Activated CD8-positive, alpha-beta memory T cell treated with anti-CD3 and anti-CD28 coated beads, Interleukin-2, amount 50 U/mL, for 24 hours (primary cell): Measurements from ENCODE around the gene VWF.
"Not testable (repeated sequence)": the region's sequence is repeated elsewhere in the genome, so short reads cannot be mapped to it uniquely, and the experiment has no call there.

ENCODE experiments used
- DNase-seq: peaks from one replicate; pipeline ENCODE4 v3.0.0-alpha.2; 2020; ENCODE audit errors: extremely low read depth

VWF gene

GRCh38 chr12:6033546-6033945, 90.9 kb downstream of the VWF start:
- no peak for DNase-seq

- DNase-seq = no peak
These were observed 91.7 kb downstream of the VWF start for GRCh38 chr12:6032726-6033125.

GRCh38 chr12:6031001-6031400, 93.5 kb downstream of the VWF start:
- no peak for DNase-seq

DNA sequence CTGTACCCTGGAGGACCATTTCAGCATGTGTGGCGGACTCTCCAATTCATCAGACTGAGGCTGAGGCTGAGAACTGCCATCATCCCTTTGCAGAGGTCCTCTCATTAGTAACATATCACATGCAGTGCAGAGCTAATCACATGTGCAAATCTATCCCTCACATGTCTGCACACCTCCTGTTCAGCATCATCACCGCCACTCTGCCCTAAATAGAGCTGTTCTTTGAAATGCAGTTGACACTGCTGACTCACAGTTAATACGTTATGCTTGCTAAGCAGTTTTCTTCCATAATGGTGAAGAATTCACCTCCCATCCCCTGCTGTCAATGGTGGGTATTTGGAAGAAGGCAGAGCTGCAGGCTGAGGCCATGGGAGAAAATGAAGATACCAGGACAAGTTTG, 94.4 kb downstream of the VWF start:
- DNase-seq = no peak

DNA sequence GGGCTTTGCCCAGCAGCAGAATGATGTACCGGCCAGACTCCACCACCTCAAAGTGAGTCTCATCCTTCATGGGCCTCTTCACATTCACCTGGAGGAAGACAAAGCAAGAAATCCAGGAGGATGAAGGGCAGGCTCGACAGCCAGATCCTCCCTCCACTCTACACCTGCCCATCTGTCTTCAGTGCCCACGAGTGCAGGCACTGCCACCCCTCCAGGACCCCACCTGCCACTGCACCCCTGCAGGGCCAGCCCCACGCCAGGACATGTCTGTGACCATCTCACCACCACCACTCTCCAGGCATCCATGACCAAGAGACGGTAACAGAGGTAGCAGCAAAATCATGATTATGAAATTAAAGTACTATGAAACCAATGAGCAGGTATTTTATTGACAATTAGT, 95.1 kb downstream of the VWF start:
- DNase-seq = no peak

- DNase-seq = no peak
These were observed 97.5 kb downstream of the VWF start for GRCh38 chr12:6026998-6027397.

- not testable (repeated sequence) for DNase-seq
These were observed 98.7 kb downstream of the VWF start for GRCh38 chr12:6025703-6026298.

GRCh38 chr12:6024066-6024465, 100.4 kb downstream of the VWF start:
- DNase-seq = not testable (repeated sequence)

GRCh38 chr12:6020930-6021329, 103.5 kb downstream of the VWF start:
- DNase-seq = no peak

GRCh38 chr12:6020511-6020910, 104.0 kb downstream of the VWF start:
- DNase-seq = not testable (repeated sequence)

- DNase-seq = not testable (repeated sequence)
These were observed 105.2 kb downstream of the VWF start for GRCh38 chr12:6019256-6019655.

DNA sequence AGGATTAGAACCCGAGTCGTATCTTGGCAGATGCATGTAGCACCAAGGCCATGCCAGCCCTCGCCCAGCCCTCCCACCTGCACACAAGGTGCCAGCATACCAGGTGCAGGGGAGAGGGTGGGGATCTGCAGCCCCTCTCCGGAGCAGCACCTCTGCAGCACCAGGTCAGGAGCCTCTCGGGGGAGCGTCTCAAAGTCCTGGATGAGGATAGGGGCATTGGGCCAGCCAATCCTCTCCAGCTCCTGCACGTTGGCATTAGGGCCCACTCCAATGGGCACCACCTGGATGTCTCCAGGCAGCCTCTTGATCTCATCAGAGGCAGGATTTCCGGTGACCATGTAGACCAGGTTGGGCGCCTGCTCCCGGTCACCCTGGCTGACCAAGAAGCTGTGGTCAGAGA, 106.2 kb downstream of the VWF start:
- no peak for DNase-seq

DNA sequence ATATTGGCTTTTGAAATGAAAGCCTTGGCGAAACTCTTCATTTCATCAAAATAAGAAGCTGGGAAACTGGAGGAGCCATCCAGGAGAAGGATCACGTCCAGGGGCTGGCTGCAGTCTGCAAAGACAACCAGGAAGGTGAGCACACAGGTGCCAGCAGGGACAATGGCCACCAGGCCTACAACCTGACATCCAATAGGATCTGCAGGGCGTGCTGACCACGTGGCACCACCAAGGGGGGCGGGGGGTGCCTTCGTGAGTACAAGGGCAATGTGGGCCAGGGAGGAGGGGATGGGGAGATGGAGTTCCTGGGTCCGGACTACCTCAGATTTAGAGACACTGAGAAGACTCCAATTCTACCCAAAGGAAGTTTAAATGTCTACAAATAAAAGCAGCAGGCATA, 107.7 kb downstream of the VWF start:
- DNase-seq = no peak

DNA sequence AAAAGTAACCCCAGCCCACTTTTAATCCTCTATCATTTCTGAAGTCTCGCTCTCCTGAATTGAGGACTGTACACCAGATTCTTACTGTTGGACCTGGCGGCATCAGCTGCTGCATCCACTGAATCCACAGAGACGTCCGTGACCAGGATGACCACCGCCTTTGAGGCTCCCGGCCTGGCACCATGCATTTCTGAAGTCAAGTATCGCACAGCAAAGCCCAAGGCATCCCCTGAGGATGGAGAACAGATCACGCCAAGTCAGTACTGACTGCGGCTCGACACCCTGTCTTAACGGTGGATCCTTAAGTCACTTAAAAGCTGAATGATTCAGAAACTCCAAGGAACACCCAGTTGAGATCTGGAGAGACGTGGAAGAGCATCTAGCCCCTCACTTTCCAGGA, 108.5 kb downstream of the VWF start:
- DNase-seq = not testable (repeated sequence)

GRCh38 chr12:6015271-6015670, 109.2 kb downstream of the VWF start:
- DNase-seq = not testable (repeated sequence)

DNA sequence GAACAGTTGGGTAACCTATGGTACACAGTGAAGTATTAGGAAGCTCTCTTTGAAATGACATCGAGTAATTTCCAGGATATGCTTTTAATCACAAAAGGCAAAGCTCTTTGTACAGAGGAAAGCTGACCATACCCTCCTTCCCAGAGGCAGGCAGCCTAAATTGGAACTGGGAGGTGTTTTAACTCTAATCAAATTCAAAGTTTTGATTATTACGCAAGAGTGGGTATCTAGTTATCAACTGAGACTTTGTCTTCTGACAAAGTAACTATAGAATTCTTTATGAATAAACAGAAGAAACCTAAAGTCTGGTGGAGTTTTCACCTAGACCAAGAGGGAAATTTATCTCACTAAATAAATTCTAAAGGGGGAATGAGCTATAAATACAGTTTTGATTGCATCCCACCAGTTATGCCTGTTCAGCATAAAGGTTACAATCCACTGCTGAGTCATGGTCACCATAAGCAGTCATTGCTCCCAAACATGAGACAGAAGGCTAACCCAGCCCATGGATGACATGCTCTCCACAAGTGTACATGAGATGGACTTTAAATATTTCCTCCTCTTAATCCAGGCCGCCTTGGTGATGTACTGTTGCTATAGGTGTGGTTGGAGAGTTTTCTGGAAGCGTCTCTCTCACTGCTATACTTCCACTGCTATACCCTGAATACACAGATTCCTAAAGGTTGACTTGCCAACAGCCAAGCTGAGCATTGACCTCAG, 113.7 kb downstream of the VWF start:
- DNase-seq = not testable (repeated sequence)

DNA sequence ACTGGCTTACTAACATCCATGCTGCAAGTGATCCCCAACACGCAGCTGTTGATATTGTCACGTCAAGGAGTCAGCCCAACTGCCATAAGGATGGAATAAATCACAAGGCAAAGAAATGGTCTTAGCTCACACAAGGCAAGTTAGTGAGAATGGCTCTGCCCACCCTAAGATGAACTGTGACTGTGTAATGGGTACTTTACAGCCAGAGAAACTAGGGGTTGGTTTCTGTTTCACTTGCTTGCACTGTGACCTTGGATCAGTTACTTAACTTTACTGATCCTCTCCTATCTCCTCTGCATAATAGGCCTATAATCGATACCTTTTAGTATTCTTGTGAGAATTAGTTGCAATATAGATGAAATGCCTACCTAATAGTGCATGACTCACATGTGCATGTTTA, 127.2 kb downstream of the VWF start:
- no peak for DNase-seq

DNA sequence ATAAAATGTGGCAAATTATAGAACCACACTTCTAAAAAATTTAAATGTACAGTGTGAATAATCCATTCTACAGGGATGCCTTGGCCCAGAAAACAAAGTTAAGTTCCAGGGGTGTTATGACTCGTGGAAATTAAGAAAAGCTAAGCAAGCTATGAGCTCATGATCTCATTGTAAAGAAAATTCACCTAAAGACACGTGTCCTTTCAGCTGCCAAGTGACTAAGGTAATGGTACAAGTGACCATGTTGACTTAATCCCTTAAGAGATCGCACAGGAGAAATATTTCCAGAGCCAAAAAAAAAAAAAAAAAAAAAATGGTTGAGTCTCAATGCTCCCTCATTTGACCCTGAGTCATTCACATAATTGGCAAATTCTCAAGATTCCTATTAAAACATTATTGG, 128.0 kb downstream of the VWF start:
- no peak for DNase-seq

GRCh38 chr12:5989621-5990020, 134.8 kb downstream of the VWF start:
- DNase-seq = no peak

- peak; percentile 28 for DNase-seq
These were observed 135.8 kb downstream of the VWF start for GRCh38 chr12:5988659-5989116.

DNA sequence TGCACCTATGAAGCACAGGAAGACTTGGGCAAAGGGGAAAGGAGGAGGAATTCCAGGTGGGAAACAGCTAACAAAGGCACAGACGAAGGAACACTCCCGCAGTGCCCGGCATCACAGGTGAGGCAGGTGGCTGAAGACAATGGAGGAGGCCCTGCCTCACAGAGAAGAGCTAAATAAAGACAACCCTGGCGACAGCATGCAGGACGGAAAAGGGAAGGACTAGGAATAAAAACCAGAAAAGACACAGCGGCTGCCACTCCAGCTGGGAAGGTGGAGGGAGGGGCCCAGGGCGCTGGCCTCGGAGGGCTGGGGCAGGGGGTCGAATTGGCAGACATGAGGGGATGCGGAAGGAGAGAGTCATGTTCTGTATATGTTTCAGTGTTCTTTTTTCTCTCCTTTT, 136.4 kb downstream of the VWF start:
- DNase-seq = no peak

DNA sequence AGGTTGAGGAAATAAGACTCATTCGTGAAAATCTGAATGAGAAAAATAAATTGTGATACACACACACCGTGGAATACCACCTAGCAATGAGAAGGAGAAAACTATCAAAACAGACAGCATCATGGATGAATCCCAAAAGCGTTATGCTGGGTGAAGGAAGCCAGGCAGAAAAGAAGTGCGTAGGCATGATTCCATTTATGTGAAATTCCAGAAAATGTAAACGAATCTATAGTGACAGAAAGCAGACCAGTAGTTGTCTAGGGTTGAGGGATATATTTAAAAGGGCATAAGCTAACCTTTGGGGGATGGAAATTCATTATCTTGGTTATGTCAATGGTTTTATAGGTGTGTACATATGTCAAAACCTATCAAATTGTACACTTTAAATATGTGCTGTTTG, 136.9 kb downstream of the VWF start:
- DNase-seq = no peak

DNA sequence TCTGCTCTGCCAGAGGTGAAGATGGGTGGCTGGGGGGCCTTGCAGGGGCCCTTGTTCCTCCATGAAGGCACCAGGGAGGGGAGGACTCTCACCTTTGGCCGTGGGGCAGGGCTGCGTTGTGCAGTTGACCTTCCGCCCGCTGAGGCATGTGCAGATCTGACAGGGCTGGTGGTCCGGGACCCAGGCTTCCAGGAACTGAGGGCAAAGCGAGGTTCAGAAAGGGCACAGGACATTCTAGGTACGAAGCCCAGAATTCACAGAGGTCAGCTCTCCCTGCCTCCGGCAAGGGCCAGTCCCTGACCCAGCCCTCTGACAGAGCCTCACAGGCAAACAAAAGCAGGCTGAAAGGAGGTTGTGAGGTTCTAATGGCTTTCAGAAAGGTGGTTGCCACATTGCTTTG, 139.0 kb downstream of the VWF start:
- DNase-seq = no peak

DNA sequence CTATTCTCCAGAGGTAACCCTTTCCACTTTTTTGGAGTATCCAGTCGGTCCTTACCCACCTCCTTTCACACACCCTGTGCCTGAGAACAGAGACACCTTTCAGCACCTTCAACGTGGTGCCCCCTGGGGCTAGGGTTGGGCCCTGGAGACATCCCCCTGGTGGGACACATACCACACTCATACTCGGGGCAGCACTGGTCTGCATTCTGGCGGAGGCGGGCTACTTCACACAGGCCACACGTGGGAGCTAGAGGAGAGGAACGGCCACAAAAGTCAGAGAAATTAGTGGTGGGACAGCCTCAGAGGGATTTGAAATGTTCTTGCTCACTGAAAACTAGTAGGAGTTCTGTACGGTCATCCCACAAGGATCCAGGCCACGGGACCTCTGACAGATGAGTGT, 139.6 kb downstream of the VWF start:
- no peak for DNase-seq
